HG03066 (cell line): ENCODE data around the gene AGAP1.
"Not testable (repeated sequence)": the region's sequence is repeated elsewhere in the genome, so short reads cannot be mapped to it uniquely, and the experiment has no call there.

Source experiments
- ATAC-seq: cut with Tn5 transposase; IDR thresholded peaks from one replicate; pipeline ENCODE4 v1.9.1; 2021; ENCODE audit warnings: low read depth; ENCODE audit not compliant: unreplicated experiment

Gene AGAP1

DNA sequence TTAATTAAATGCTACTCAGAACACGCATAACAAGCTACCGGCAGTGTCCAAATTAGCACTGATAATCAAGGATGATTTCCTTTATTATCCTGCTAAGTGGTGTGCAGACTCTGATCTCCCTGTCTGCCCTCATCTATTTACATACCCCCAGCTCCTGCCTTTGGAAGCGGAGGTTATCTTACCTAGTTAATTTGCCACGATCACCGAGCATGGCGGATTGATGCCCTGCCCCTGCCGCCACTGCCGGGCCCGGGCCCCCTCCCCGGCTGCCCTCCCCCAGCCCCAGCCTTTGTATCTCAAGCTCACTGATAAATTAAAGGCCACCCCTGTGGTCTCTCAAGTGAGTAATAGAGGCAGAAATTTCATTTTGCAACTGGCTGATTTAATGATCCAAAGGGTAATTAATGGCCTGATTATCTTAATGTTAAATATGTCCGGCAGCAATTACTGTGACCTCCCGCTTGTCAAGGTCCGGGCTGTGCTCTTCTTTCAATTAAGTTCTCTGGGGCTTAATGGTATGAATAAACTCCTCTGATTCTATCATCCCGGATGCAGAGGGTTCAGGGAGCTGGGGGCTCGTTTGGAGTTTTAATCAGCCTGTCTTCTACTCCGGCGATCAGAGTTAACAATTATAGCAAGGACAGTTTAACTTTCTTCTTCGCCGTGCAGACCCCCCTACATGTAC lies 560.9 kb downstream of the AGAP1 start:
- no peak for ATAC-seq

DNA sequence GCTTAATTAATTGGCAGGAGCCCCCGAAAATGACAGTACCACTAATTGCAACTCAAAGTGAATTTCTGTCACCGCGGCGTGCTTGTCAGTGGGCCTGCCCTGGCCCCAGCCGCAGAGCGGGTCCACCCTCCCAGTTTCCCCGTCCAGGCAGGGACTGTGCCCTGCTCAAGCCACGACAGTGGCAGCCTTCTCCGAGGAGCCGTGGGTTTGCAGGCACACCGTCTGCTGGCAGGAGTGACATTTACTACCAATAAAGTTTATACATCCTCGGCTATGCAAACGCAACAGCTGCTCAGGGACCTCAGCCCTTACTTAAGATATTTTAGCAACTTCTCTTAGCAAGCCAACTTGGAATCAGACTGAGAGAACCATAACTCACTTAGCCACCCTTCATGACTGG lies 561.6 kb downstream of the AGAP1 start:
- no peak for ATAC-seq

DNA sequence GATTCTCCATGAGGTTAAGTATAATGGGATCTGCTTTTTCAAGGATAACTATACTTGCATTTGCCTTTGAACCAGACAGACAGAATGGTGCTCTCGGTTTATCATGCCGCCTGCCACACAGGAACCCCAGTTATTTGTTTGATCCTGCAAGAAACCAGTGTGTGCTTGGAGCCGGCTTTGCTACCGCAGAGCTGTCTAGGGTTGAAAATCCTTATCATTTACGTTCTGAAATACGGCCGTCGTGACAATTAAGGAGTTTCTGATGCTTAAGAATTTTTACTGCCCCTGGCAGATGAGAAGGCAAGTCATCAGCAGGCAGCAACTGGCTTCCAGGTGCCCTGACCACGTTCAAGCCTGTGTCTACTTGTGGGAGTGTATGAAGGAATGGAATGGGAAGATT lies 562.3 kb downstream of the AGAP1 start:
- no peak for ATAC-seq

DNA sequence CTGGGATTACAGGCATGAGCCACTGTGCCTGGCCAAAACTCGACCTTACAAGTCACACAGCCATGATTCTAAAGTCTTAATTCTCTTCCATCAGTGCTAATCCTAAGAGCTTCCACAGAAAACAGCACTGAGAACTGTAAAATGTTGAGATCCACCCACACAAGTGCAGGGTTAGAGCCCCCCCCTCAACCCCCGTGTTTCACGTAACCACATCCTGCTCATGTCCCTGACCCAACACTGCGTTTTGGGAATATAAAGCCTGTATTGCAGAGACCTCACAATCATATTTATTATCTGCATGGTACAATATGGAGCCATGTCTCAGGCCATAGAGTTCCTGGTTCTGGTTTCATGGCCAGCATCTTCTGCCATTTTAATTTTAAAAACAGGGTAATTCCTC lies 563.5 kb downstream of the AGAP1 start:
- no peak for ATAC-seq

DNA sequence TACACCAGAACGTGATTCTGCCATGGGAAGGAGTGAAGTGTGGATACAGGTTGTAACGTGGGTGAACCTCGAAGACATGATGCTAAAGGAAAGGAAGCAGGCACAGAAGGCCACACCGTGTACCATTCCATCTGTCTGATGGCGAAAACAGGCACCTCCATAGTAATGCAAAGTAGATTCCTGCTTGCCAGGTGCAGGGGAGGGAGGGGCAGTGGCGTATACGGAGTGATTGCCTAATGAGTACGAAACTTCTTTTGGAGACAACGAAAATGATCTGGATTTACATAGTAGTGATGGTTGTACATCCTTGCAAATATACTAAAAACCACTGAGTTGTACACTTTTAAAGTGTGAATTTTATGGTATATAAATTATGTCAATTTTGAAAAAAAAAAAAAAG lies 567.7 kb downstream of the AGAP1 start:
- ATAC-seq = no peak

DNA sequence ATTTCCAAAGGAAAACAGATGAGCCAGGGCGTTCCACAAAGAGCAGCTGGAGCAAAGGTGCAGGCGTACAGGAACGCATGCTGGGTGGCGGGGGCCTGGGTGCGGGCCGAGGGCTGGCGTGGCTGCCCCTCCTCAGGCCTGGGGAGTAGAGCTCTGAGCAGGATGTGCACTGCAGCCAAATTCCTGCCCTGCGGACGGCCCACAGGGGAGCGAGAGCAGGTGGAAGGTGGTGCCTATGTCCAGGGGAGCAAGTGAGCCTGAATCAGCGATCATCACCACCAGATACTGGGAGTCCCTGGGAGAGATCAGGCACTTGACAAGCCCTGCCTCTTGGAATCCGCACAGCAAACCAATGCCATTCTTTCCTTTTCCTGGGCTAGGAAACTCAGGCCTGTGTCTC lies 568.1 kb downstream of the AGAP1 start:
- ATAC-seq = no peak

DNA sequence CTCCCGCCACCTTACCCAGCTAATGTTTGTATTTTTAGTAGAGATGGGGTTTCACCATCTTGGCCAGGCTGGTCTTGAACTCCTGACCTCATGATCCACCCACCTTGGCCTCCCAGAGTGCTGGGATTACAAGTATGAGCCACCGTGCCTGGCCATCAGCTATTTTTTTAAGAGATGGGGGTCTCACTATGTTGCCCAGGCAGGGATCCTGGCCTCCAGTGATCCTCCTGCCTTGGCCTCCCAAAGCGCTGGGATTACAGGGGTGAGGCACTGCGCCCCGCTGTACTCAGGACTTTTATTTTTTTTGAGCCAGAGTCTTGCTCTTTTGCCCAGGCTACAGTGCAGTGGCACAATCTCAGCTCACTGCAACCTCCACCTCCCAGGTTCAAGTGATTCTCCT lies 569.0 kb downstream of the AGAP1 start:
- not testable (repeated sequence) for ATAC-seq

DNA sequence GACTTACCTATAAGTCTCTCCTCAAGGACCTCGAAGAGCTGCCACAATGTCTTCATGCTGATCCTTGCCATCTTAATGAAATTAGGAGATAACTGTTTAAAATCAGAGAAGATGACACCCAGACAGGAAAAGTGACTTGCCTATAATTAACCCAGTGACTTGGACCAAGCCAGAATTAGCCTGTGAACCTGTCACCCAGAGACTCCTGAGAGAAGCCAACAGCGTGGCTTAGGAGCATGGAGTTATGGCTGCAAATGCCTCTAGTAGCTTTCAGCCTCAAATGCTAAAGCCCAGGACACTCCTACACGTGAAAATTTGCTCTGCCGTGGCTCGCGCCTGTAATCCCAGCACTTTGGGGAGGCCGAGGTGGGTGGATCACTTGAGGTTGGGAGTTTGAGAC lies 570.2 kb downstream of the AGAP1 start:
- ATAC-seq = no peak

DNA sequence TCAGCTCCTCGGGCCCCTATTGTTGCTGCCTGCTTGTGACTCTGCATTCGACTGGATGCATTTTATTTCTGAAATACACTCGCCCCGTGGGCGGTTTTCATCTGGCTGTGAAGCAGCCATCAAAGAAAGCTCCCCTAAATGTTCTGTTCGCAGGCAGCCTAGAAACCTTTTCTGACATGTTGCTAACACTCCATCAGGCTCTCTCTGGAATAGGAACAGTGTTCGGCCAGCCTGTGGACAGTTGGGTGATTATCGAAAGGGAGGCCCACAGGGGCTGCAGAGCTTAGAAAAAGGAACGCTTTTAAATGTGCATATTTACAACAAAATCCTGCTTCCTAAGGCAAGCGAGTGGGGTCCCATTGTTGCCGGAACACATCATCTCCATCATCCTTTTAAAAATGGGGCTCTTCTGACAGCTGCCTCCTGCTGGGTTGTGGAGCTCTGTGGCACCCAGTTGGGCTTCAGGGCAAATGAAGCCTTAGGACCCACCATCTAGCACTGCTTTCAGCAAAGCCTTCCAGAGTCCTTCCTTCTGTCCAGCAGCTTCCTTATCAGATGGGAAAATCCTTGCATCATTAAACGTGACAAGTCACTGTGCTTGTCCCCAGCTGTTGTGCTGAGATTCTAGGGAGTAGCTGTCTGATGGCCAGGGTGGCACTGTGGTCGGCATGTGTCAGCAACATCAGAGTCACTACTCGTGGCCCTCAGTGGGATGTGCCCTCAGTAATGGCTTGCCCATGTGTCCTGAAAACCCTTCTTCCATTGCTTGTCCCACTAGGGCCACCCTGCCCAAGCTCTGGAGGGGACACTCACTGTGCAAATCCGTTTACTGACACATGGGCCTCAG lies 571.7 kb downstream of the AGAP1 start:
- no peak for ATAC-seq

DNA sequence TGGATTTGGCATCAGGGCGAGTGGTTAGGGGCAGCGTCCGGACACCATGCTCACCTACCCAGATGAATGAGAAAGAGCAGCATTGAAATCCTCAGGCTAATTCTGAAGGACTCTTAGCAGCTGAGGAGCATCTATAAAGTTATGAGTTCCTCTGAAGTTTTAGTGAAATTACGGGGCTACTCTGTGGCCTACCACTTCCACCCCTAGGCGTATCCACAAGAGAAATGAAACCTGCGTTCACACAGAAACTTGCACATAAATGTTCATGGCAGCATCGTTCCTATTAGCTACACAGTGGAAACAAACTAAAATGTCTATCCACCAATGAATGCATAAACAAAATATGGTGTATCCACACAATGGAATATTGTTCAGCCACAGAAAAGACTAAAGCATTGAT lies 576.4 kb downstream of the AGAP1 start:
- ATAC-seq = no peak

DNA sequence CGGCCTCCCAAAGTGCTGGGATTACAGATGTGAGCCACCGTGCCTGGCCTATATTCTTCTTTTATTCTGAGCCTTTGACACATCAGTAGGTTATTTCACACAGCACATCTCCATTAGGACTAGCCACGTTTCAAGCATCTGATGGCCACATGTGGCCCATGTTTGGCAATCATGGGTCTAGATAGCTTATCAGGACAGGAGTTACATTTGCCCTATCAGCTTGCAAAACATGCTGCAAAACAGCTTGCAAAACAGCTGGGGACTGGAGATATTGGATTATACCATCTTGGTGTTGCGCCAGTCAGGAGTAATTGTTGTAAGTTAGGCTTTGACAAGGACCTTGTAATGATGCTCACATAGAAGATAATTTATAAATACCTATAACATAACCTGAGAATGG lies 579.4 kb downstream of the AGAP1 start:
- ATAC-seq = no peak

DNA sequence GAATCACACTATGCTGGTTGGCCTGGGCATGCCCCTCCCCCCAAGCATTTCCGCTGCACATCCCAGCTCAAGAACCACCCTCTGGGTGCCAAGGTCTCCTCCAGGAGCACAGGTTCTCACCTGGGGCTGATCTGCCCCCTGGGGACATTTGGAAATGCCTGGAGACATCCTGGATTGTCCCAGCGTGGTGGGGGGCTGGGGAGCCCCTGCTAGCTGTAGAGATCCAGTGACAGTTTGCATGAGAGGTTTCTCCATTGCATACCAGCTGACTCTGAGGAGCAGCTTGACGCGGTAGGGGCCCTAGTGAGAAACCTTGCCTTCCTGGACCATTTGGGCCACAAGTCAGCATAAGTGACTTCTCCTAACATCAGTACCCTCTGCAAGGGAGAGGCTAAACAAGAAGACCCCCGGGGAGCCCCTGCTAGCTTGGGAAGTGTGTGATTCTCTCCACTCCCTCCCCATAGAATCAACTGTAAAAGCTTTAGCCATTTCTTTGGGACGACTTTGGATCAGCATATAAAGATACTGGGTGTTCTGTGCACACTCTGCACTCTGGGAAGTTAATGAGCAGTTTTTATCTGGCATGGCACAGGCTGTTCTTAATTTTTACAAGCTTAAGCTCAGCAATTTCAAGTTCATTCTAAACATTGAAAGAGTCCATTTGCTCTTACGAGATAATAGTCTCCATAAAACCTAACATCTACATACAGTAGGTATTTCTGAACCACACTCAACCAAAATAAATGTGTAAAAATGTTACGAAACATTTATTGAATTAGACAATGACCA lies 580.2 kb downstream of the AGAP1 start:
- no peak for ATAC-seq

DNA sequence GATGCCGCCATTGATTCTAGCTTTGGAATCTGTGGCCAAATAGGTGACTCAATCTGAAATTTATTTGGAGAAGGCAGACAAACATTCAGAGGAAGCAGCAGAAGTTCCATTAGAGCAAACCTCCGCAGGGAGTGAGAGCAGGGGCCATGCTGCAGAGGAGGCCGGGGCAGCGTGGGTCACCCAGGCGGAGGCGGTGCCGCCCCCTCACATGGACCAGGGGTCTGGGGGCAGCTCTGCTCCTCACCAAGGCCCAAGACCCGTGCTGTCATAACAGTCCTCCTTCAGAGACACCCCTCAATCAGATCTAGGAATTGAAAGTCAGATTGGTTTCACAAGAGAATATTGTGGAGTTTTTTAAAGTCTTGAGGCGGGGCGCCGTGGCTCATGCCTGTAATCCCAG lies 582.0 kb downstream of the AGAP1 start:
- no peak for ATAC-seq

DNA sequence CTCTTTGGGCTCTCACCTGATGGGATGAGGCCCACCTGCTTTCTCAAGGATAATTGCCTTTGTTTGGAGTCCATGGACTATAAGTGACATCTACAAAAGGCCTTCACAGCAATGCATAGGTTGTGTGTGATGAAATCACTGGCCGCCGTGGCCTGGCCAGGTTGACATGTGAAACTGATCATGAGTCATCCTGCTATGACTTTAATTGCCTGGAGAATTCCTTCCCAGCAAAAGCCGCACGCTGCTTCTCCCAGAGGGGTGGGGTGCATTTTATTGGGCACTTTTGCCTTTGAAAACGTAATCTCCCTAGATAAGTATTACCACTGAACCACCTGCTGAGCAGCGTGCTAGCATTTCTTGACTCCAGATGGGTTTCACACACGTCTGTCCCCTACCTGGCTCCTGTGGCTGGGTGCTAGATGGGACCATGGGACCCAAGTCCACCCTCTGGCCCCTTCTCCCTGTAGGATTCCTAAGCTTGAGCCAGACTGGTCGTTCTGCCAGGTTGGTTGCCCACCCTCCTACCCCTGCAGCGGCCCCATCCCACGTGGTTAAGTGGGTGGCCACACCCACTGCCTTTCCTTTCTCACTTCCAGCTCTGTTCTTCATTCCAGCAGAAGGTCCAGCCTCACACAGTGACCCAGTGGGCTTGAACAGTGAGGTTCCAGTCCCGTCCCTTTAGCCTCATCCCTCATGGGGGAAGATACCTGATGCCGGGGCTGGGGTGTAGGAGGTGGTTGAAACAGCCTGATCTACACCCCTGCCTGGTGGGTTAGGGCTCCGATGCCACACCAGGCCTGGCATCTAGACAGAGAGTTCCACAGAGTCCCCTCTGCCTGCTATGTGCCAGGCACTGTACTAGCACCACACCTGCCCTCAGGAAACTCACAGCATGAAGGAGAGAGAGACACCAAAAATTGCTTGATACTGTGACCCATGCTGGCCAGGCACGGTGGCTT lies 584.7 kb downstream of the AGAP1 start:
- ATAC-seq = no peak

DNA sequence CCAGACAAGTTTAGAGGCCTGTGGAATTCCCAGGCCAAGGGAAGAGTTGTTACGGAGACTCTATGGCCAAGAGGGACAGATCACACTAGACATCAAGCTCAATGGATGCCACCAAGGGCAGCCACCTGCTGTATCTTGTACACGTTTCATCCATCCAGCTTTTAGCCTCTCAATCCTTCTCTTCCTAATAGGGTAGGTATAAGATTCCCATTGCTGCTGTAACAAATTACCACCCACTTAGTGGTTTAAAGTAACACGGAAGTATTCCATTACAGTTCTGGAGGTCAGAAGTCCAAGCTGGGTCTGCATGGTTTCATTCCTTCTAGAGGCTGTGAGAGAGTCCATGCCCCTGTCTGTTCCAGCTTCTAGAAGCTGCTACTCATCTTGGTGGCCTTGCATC lies 586.6 kb downstream of the AGAP1 start:
- no peak for ATAC-seq

DNA sequence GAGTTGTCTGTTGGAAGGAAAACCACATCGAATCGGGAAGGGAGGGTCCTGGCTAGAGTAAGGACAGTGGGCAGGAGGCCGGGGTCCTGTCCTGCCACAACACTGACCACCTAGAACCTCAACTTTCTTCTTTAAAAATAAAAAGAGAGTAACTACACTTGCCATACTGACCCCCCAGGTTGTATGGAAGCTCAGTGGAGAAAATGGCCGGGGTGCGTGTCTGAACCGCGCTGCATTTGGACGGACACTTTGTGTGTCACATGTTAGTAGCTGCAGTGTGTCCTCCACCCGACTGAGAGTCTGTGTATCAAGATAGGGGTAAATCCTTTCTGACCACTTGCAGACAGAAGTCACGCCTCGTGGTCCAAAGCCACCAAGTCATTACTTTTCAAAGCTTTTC lies 587.3 kb downstream of the AGAP1 start:
- no peak for ATAC-seq

DNA sequence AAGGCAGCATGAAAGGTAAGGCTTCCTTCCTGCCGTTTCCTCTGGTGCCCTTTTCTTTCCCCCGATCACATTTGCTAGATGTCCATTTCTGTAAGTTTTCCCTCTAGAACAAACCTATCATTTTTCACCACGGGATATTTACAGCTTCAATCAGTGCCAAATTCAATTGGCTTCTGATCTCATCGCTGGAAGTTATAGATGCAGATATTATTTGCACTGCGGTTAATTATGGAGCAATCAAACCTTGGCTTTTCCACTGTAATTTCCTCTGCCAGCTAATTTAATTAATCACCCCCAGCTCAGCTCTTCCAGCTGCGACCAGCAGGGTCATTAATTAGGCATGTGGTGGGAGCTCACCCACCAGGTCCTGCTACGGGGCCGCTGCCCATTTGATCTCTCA lies 588.2 kb downstream of the AGAP1 start:
- no peak for ATAC-seq

DNA sequence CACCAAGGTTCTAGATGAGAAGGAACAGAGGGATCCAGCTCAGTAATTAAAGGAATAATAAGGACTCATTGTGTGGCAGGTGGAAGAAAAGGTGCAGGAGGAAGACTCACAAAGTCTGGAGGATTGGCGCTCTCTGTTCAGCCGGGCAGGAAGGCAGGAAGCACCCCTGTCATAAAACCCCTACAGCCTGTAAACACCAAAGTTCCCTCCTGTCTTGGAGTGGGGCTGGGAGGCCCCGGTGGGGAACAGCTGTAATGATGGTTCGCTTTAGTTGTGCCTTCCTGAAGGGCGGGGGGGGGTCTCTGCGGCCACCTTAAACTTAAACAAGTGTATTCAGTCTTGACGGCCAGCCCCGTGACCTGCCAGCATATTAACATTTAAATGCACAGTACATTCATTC lies 590.1 kb downstream of the AGAP1 start:
- no peak for ATAC-seq

DNA sequence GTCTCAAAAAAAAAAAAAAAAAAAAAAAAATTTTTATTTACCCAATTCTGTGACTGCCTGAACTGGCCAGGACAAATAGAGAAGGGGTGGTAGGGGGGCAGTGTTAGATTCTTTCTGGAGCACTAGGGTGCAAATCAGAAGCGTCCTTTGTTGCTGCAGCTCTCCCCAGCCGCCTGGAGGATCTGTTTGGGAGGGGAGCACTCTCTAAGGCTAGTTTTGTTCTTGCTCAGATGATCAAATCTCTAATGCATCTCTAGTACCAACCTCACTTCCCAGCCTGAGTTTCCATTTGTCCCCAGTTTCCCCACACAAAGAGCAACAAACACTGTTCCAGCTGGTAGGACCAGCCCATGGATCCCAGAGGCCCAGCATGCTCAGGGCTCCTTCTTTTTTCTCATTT lies 591.4 kb downstream of the AGAP1 start:
- ATAC-seq = no peak

DNA sequence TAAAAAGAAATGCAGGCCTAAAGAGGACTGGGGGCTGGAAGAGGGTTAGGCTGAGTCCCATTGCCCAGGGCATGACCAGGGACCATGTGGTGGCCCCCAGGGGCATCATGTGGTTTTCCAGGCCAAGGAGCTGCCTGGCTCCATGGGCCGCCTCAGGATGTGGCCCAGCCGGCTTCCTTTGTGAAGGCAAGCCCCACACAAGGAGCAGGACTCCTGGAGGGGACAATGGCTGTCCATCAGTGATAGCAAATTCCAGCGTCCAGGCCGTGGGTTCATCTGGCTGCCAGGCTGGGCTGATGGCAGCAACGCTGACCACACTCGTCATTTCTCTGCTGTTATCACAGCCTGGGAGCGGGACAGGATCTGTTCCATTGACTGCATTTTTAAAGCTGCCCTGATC lies 591.8 kb downstream of the AGAP1 start:
- no peak for ATAC-seq
